Lower leg skin (tissue), 4 donors: ENCODE measurements around the gene XKR7. TPM values are rescaled to one million over a fixed set of nuclear protein-coding genes. Genes with fewer than 3 reads are reported as not detected.
A peak's percentile ranks its signal among the peaks of the same experiment; 100 is the strongest.

ENCODE experiments used
- DNase-seq, 2 donors: peaks; one replicate each; pipeline ENCODE4 v3.0.0-alpha.2; 2019; ENCODE audit warnings: low spot score in 2 of 2
- H3K4me3 ChIP-seq: fragments of 200-600 bp; sonication (generic); 2 replicates; pipeline ENCODE4 v1.5.1; 2017; ENCODE audit warnings: mild to moderate bottlenecking, low read depth; ENCODE audit not compliant: poor library complexity, severe bottlenecking
- CTCF ChIP-seq, 3 donors: fragments of 450-650 bp; IDR thresholded peaks; one replicate each; pipeline ENCODE4 v1.5.1; 2016; ENCODE audit warnings: antibody characterized with exemption in 3 of 3, mild to moderate bottlenecking in 3 of 3, moderate library complexity in 2 of 3
- POLR2A ChIP-seq, 2 donors: fragments of 450-650 bp; IDR thresholded peaks; one replicate each; pipeline ENCODE4 v1.6.1; 2016 to 2017; ENCODE audit warnings: antibody characterized with exemption in 2 of 2, mild to moderate bottlenecking in 1 of 2, moderate library complexity in 1 of 2
- WGBS, 2 donors: methylation state at CpG; one replicate each; pipeline ENCODE4 v1.1.5; 2018; 5-methylcytosine and 5-hydroxymethylcytosine counted together
- intact Hi-C: fragments of 100-400 bp; cut with DNase I; formaldehyde crosslinking; loops from one replicate; pipeline ENCODE4 v1.15.0; 2023; ENCODE audit warnings: low total_unique reads
- total RNA-seq, 4 donors: library from RNA; depleted of rRNA; stranded (reverse); fragments of >200 nt; gene quantifications; one replicate each; pipeline ENCODE4 v1.1.0, GENCODE V29; 2016

XKR7 gene
- total RNA-seq, 4 donors from 2014 or later = not detected

- TF ChIP-seq CTCF (IDR thresholded peaks at IDR 0.05) (no peak), POLR2A (IDR thresholded peaks at IDR 0.05) (no peak)
- intact Hi-C loops = no loop called here
- 93 to 96% methylated on average over 2 of the region's 2 CpGs for WGBS, 2 donors
- DNase-seq = no peak
- no peak overlapping the region for H3K4me3 ChIP-seq
Observed at GRCh38 chr20:31948008-31948407, 19.9 kb upstream of the XKR7 start.

DNA sequence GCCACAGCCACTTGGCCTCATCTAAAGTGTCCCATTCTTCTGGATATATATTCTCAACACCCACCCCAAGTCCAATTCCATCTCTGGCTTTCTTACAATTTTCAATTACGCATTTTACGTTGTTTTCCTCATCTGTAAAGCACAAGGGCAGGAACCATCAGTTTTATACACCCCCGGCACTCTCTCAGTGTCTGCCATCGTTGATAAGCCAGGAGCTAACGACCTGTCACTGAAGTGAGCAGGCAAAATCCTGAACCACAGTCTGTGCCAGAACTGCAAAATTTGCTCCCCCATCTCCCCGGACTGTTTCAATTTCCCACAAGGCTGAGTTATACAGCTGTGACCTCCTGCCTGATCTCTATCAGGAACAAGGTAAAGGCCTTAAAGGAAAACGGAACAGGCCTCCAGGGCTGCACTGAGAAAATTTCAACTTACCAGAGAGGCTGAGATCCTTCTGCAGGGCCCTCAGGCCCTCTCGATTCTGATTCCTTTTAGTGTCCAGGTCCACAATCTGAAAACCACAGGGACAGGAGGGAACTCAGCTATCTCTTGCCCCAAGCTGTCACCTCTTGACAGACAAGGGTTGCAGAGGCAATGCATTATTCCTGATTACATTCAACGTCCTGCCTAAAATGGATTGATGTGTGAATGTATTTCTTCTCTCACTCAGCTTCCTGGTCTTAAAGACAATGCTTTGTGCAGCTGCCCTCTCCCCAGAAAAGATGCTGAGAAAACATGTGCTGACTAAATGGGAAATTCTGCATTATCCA lies 17.9 kb upstream of the XKR7 start:
- no peak for DNase-seq
- TF ChIP-seq POLR2A (IDR thresholded peaks at IDR 0.05) (no peak), CTCF (IDR thresholded peaks at IDR 0.05) (no peak)
- no peak overlapping the region for H3K4me3 ChIP-seq
- WGBS, 2 donors = 81 to 82% methylated on average over 9 of the region's 9 CpGs
- intact Hi-C loops = no loop called here

DNA sequence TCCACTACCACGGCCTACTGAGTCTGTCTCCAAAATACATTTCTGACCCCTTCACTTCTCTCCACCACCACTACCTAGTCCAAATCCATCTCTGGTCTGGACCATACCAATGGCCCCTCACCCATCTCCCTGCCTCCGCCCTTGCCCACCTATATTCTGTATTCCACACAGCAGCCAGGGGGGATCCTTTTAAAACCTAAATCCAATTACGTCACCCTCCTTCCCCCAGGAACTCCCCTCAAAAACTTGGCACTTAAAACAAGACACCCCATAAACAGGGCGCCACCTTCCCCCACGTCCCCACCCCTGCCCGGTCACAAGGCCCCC lies 16.8 kb upstream of the XKR7 start:
- intact Hi-C loops = no loop called here
- peak overlapping the region; percentile 51 for H3K4me3 ChIP-seq
- no peak for TF ChIP-seq POLR2A (IDR thresholded peaks at IDR 0.05)
- TF ChIP-seq CTCF (IDR thresholded peaks at IDR 0.05) = no peak
- DNase-seq = no peak
- WGBS, 2 donors = 7 to 10% methylated on average over 6 of the region's 6 CpGs

- peak in 1 of 2 donors; percentile 50 for TF ChIP-seq POLR2A (IDR thresholded peaks at IDR 0.05)
- peak in 1 of 3 donors; percentile 60 for TF ChIP-seq CTCF (IDR thresholded peaks at IDR 0.05)
- DNase-seq = peak; percentile 93 to 98
- WGBS, 2 donors = 0 to 1% methylated on average over 21 to 55 of the region's 63 CpGs
- intact Hi-C loops = loop anchor here (2.0 kb wide), 1 partner anchor 97 kb away; no protein-coding TSS in a partner anchor
- peak within 1 kb of the TSS; percentile 51 for H3K4me3 ChIP-seq
Observed at GRCh38 chr20:31951530-31952453, 16.2 kb upstream of the XKR7 start, which contains the start of gene PDRG1. Gene PDRG1, minus strand, starts transcription at chr20:31952046. Its CDS starts 85 bp downstream, at chr20:31951961.

DNA sequence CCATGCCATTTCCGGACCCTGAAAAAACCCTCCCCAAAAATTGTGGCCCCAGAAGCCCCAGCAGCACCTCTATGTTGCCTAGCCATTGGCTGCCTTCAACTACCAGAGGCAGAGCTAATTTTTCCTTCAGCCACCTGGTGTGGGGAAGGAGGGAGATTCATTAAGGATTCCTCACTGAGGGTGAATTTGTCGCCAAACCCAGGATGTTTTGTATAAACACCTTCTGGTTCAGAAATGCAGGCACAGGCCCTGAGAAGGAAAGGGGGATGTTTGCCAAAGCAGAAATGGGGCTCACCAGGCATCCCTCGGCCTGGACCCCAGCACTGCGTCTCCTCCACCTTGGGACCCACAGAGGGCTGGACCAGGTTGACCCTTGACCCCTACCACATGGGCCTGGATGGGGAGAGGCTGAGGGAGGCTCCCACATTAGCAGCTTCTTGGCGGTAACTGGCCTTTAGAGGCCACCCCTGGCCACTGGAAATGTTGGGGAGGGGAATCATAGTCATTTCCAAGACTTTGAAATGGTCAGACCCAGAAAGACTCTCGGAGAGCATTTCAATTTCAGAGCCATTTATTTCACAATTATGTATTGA lies 14.3 kb upstream of the XKR7 start:
- TF ChIP-seq CTCF (IDR thresholded peaks at IDR 0.05) (no peak), POLR2A (IDR thresholded peaks at IDR 0.05) (no peak)
- no peak for DNase-seq
- intact Hi-C loops = loop anchor here (2.0 kb wide), 1 partner anchor 99 kb away; no protein-coding TSS in a partner anchor
- WGBS, 2 donors = 76 to 77% methylated on average over 6 of the region's 6 CpGs
- no peak overlapping the region for H3K4me3 ChIP-seq
